ENCODE results near the gene APEH.

APEH gene

GRCh38 chr3:49639551-49639950 lies 34.6 kb upstream of the APEH start:
- Histone ChIP-seq H3K27me3 (ENCODE audit: insufficient read depth, low read length) (no peaks in the 10 kb centered on the region), H3K27ac (ENCODE audit: low read depth, low read length, poor library complexity, severe bottlenecking) (no peak overlapping the region), H3K9me3 (ENCODE audit: low read length) (no peaks in the 10 kb centered on the region), H3K79me2 (ENCODE audit: insufficient read depth, low read length) (no peaks in the 10 kb centered on the region), H3F3A (ENCODE audit: insufficient read depth, low read length) (no peaks in the 10 kb centered on the region), H3K9ac (ENCODE audit: low read length) (no peak overlapping the region), H3K4me2 (ENCODE audit: low read length) (no peak overlapping the region), H4K20me1 (ENCODE audit: insufficient read depth, low read length) (no peaks in the 10 kb centered on the region), H3K4me1 (ENCODE audit: insufficient read depth, low read length, severe bottlenecking) (no peaks in the 10 kb centered on the region), H3K4me3 (ENCODE audit: low read depth, low read length, poor library complexity, severe bottlenecking) (no peak overlapping the region), H2AFZ (ENCODE audit: low read length) (no peak overlapping the region), H3K9me2 (ENCODE audit: low read depth, low read length) (no peaks in the 10 kb centered on the region), H3K36me3 (ENCODE audit: insufficient read depth, low read length) (no peaks in the 10 kb centered on the region)
- TF ChIP-seq EZH2 (IDR thresholded peaks at IDR 0.05; ENCODE audit: borderline replicate concordance, low read length) (no peak), CTCF (IDR thresholded peaks at IDR 0.05; ENCODE audit: low read length) (no peak)

GRCh38 chr3:49641292-49641691 lies 32.9 kb upstream of the APEH start:
- H3K36me3 ChIP-seq (ENCODE audit: insufficient read depth, low read length): no peaks in the 10 kb centered on the region
- H3K9ac ChIP-seq (ENCODE audit: low read length): no peak overlapping the region
- H3K27ac ChIP-seq (ENCODE audit: low read depth, low read length, poor library complexity, severe bottlenecking): no peak overlapping the region
- H3K79me2 ChIP-seq (ENCODE audit: insufficient read depth, low read length): no peaks in the 10 kb centered on the region
- no peak overlapping the region for H3K4me3 ChIP-seq (ENCODE audit: low read depth, low read length, poor library complexity, severe bottlenecking)
- TF ChIP-seq CTCF (IDR thresholded peaks at IDR 0.05; ENCODE audit: low read length) (no peak), EZH2 (IDR thresholded peaks at IDR 0.05; ENCODE audit: borderline replicate concordance, low read length) (no peak)
- no peaks in the 10 kb centered on the region for H3K9me3 ChIP-seq (ENCODE audit: low read length)
- no peaks in the 10 kb centered on the region for H4K20me1 ChIP-seq (ENCODE audit: insufficient read depth, low read length)
- H3K27me3 ChIP-seq (ENCODE audit: insufficient read depth, low read length): no peaks in the 10 kb centered on the region
- no peak overlapping the region for H3K4me2 ChIP-seq (ENCODE audit: low read length)
- H2AFZ ChIP-seq (ENCODE audit: low read length): no peak overlapping the region
- no peaks in the 10 kb centered on the region for H3F3A ChIP-seq (ENCODE audit: insufficient read depth, low read length)
- no peaks in the 10 kb centered on the region for H3K9me2 ChIP-seq (ENCODE audit: low read depth, low read length)
- H3K4me1 ChIP-seq (ENCODE audit: insufficient read depth, low read length, severe bottlenecking): no peaks in the 10 kb centered on the region

- Histone ChIP-seq H3K27me3 (ENCODE audit: insufficient read depth, low read length) (0 out of 2 replicates have a peak, but pooled peaks cover 3% of the 10 kb centered on the region), H3K9me3 (ENCODE audit: low read length) (no peaks in the 10 kb centered on the region), H3K4me1 (ENCODE audit: insufficient read depth, low read length, severe bottlenecking) (no peaks in the 10 kb centered on the region), H3K4me3 (ENCODE audit: low read depth, low read length, poor library complexity, severe bottlenecking) (no peak overlapping the region), H4K20me1 (ENCODE audit: insufficient read depth, low read length) (no peaks in the 10 kb centered on the region), H3K36me3 (ENCODE audit: insufficient read depth, low read length) (no peaks in the 10 kb centered on the region), H3K79me2 (ENCODE audit: insufficient read depth, low read length) (no peaks in the 10 kb centered on the region), H3F3A (ENCODE audit: insufficient read depth, low read length) (no peaks in the 10 kb centered on the region), H3K27ac (ENCODE audit: low read depth, low read length, poor library complexity, severe bottlenecking) (no peak overlapping the region), H2AFZ (ENCODE audit: low read length) (no peak overlapping the region), H3K9me2 (ENCODE audit: low read depth, low read length) (no peaks in the 10 kb centered on the region), H3K9ac (ENCODE audit: low read length) (no peak overlapping the region), H3K4me2 (ENCODE audit: low read length) (no peak overlapping the region)
- TF ChIP-seq CTCF (IDR thresholded peaks at IDR 0.05; ENCODE audit: low read length) (no peak), EZH2 (IDR thresholded peaks at IDR 0.05; ENCODE audit: borderline replicate concordance, low read length) (no peak)
Measured at GRCh38 chr3:49641921-49642707, 32.0 kb upstream of the APEH start.

Measured in OCI-LY1 (cell line).